ENCODE data around the gene GRID2.

DNA sequence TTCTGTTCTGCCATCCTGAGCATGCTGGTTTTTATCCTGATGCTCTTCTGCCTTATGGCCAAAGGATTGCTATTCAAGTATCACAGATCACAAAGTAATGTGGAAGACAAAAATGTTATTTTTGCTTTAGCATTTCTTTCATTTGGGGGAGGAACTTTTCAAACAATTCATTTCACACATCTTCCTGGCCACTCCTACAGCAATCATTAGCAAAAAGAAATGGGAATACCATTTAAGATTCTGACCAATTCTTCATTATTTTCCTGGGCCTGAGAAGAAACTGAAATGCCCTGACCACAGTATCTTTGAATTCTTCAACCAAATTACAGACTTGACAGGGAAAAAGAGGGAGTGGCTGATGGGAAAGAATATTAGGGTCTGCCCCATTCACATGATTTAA is 38.0 kb upstream of the GRID2 start:
- TF ChIP-seq ESRRA (IDR thresholded peaks at IDR 0.05; ENCODE audit: low read length) (no peak), CHD4 (IDR thresholded peaks at IDR 0.05) (no peak), CREB1 (IDR thresholded peaks at IDR 0.05; ENCODE audit: low read depth) (no peak), JUNB (IDR thresholded peaks at IDR 0.05) (no peak), MYC (IDR thresholded peaks at IDR 0.05; ENCODE audit: insufficient read depth, insufficient read length, insufficient replicate concordance, low read length, severe bottlenecking) (no peak), ZNF384 (IDR thresholded peaks at IDR 0.05; ENCODE audit: borderline replicate concordance, low read depth, low read length) (no peak), TCF7 (IDR thresholded peaks at IDR 0.05; ENCODE audit: borderline replicate concordance) (no peak), MEF2A (IDR thresholded peaks at IDR 0.05; ENCODE audit: insufficient read depth, low read depth, low read length) (no peak), RAD21 (IDR thresholded peaks at IDR 0.05; ENCODE audit: insufficient read depth, low read depth, low read length) (no peak), POLR2A (IDR thresholded peaks at IDR 0.05; ENCODE audit: low read depth, low read length) (no peak)
- TF ChIP-seq, protein P1, sequence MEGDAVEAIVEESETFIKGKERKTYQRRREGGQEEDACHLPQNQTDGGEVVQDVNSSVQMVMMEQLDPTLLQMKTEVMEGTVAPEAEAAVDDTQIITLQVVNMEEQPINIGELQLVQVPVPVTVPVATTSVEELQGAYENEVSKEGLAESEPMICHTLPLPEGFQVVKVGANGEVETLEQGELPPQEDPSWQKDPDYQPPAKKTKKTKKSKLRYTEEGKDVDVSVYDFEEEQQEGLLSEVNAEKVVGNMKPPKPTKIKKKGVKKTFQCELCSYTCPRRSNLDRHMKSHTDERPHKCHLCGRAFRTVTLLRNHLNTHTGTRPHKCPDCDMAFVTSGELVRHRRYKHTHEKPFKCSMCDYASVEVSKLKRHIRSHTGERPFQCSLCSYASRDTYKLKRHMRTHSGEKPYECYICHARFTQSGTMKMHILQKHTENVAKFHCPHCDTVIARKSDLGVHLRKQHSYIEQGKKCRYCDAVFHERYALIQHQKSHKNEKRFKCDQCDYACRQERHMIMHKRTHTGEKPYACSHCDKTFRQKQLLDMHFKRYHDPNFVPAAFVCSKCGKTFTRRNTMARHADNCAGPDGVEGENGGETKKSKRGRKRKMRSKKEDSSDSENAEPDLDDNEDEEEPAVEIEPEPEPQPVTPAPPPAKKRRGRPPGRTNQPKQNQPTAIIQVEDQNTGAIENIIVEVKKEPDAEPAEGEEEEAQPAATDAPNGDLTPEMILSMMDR (IDR thresholded peaks at IDR 0.05 in 2 of 3, conservative IDR thresholded peaks at IDR 0.05 in 1 of 3; ENCODE audit: control insufficient read depth in 2 of 3, extremely low read depth in 1 of 3, insufficient read depth in 1 of 3, low read depth in 3 of 3, low read length in 3 of 3): no peak
- TF ChIP-seq, protein P2, sequence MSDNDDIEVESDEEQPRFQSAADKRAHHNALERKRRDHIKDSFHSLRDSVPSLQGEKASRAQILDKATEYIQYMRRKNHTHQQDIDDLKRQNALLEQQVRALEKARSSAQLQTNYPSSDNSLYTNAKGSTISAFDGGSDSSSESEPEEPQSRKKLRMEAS (IDR thresholded peaks at IDR 0.05; ENCODE audit: low read depth, low read length): no peak

All from GM12878 (cell line).